BLaER1 (cell line): Measurements from ENCODE around the gene EXTL1.

ENCODE experiments used
- H3K27ac ChIP-seq: shearing (Covaris generic); formaldehyde crosslinking; 2 replicates; pipeline ENCODE4 v1.8.1; 2022
- H3K27me3 ChIP-seq: shearing (Covaris generic); formaldehyde crosslinking; 2 replicates; pipeline ENCODE4 v1.8.1; 2022
- H3K36me3 ChIP-seq: shearing (Covaris generic); formaldehyde crosslinking; 2 replicates; pipeline ENCODE4 v1.8.1; 2022
- H3K4me1 ChIP-seq: shearing (Covaris generic); formaldehyde crosslinking; 2 replicates; pipeline ENCODE4 v1.8.1; 2022
- H3K4me2 ChIP-seq: shearing (Covaris generic); formaldehyde crosslinking; 2 replicates; pipeline ENCODE4 v1.8.1; 2022
- H3K4me3 ChIP-seq: shearing (Covaris generic); formaldehyde crosslinking; 2 replicates; pipeline ENCODE4 v1.8.1; 2022
- H3K9ac ChIP-seq: shearing (Covaris generic); formaldehyde crosslinking; 2 replicates; pipeline ENCODE4 v1.8.1; 2022
- H3K9me3 ChIP-seq: shearing (Covaris generic); formaldehyde crosslinking; 2 replicates; pipeline ENCODE4 v1.8.1; 2022
- H4K20me1 ChIP-seq: shearing (Covaris generic); formaldehyde crosslinking; 2 replicates; pipeline ENCODE4 v1.8.1; 2022
- Cebpa-rat ChIP-seq: shearing (Covaris generic); IDR thresholded peaks from 2 replicates; pipeline ENCODE4 v1.8.1; 2022

The EXTL1 gene

GRCh38 chr1:26046246-26047095 lies 24.9 kb downstream of the EXTL1 start:
- no peak overlapping the region for H3K4me3 ChIP-seq
- no peaks in the 10 kb centered on the region for H3K9me3 ChIP-seq
- no peak overlapping the region for H3K4me2 ChIP-seq
- H3K36me3 ChIP-seq = no peaks in the 10 kb centered on the region
- no peaks in the 10 kb centered on the region for H3K4me1 ChIP-seq
- no peak for TF ChIP-seq Cebpa-rat
- no peak overlapping the region for H3K9ac ChIP-seq
- H3K27me3 ChIP-seq = peaks cover 70% of the 10 kb centered on the region
- no peak overlapping the region for H3K27ac ChIP-seq
- no peaks in the 10 kb centered on the region; the same call in 1 of the 2 replicates for H4K20me1 ChIP-seq

DNA sequence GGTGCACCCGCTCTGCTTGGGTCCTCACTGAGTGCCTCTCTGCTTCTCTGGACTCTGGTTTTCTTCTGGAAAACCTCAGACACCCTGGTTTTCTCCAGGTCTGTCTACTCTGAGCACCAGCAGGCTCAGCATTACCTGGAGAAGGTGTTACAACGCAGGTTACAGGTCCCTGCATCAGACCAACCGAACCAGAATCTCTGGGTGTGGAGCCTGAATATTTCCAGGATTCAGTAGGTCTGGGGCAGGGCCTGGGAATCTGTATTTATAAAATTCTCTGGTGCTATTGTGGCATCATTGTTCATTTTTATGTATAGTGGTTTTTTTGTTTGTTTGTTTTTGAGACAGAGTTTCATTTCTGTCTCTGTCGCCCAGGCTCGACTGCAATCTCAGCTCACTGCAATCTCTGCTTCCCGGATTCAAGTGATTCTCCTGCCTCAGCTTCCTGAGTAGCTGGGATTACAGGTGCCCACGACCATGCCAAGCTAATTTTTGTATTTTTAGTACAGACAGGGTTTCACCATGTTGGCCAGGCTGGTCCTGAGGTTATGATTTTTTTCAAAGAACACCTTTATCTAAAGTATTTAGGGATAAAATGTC lies 25.8 kb downstream of the EXTL1 start:
- no peaks in the 10 kb centered on the region for H3K4me1 ChIP-seq
- H3K4me3 ChIP-seq = no peak overlapping the region
- no peak for TF ChIP-seq Cebpa-rat
- no peaks in the 10 kb centered on the region for H3K36me3 ChIP-seq
- H3K9me3 ChIP-seq = no peaks in the 10 kb centered on the region
- no peak overlapping the region for H3K27ac ChIP-seq
- H4K20me1 ChIP-seq = no peaks in the 10 kb centered on the region; the same call in 1 of the 2 replicates
- peaks cover 70% of the 10 kb centered on the region for H3K27me3 ChIP-seq
- no peak overlapping the region for H3K4me2 ChIP-seq
- H3K9ac ChIP-seq = no peak overlapping the region

GRCh38 chr1:26049531-26050247 lies 28.1 kb downstream of the EXTL1 start:
- Histone ChIP-seq H3K4me1 (peaks cover 8% of the 10 kb centered on the region), H3K27ac (no peak overlapping the region), H4K20me1 (no peaks in the 10 kb centered on the region; the same call in 1 of the 2 replicates), H3K36me3 (no peaks in the 10 kb centered on the region), H3K9me3 (no peaks in the 10 kb centered on the region), H3K4me2 (no peak overlapping the region), H3K4me3 (no peak overlapping the region), H3K27me3 (peaks cover 51% of the 10 kb centered on the region), H3K9ac (no peak overlapping the region)
- no peak for TF ChIP-seq Cebpa-rat

DNA sequence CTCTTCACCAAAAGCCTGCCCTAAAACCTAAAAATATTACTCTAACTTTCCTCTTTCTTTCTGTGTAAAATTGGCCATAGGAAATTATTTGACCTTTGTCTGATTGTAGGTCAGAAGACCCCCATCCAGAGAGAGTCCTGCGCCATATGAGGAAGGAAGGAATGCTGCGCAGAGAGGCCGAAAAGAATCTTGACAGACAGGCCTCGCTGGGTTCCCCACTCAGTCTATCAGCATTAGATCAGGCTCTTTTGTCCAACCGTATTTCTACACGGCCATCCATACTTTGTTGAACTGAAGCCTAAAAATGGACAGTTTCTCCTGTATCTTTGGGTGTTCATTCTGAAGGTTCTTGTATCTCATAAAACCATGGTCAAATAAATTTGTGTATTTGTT lies 28.7 kb downstream of the EXTL1 start:
- TF ChIP-seq Cebpa-rat = no peak
- no peak overlapping the region for H3K27ac ChIP-seq
- H3K27me3 ChIP-seq = peaks cover 45% of the 10 kb centered on the region

GRCh38 chr1:26053718-26054560 lies 32.4 kb downstream of the EXTL1 start:
- H3K27ac ChIP-seq = no peak overlapping the region
- H3K27me3 ChIP-seq = peaks cover 8% of the 10 kb centered on the region; the same call in 1 of the 2 replicates
- no peak overlapping the region for H3K4me3 ChIP-seq
- no peaks in the 10 kb centered on the region for H4K20me1 ChIP-seq
- H3K36me3 ChIP-seq = no peaks in the 10 kb centered on the region
- H3K4me1 ChIP-seq = peaks cover 8% of the 10 kb centered on the region
- no peak for TF ChIP-seq Cebpa-rat
- H3K4me2 ChIP-seq = peak overlapping the region; percentile 29
- no peaks in the 10 kb centered on the region for H3K9me3 ChIP-seq
- no peak overlapping the region for H3K9ac ChIP-seq

More for the DNA sequence above, 28.7 kb downstream of the EXTL1 start:
- Histone ChIP-seq H3K4me1 (peaks cover 8% of the 10 kb centered on the region), H3K9ac (no peak overlapping the region), H3K4me3 (no peak overlapping the region), H4K20me1 (no peaks in the 10 kb centered on the region; the same call in 1 of the 2 replicates), H3K4me2 (no peak overlapping the region), H3K36me3 (no peaks in the 10 kb centered on the region), H3K9me3 (no peaks in the 10 kb centered on the region)

DNA sequence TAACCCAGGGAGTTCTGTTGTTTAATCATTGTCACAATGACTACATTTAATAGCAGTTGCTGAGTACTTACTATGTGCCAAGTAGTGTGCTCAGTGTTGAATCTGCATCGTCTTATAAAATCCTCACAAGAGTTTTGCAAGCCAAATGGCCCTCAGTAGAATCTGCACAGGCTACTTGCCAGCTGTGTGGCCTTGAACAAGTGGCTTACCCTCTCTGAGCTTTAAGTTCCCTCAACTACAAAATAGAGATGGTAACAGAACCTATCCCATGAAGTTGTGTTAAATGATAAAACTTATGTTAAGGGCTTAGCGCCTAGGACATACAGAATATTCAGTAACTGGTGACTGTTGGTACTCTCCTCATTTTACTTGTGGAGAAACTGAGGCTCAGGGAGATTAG lies 33.5 kb downstream of the EXTL1 start:
- Histone ChIP-seq H3K4me2 (no peak overlapping the region), H3K4me1 (peaks cover 8% of the 10 kb centered on the region), H3K27ac (no peak overlapping the region), H3K27me3 (no peaks in the 10 kb centered on the region), H3K9ac (no peak overlapping the region), H4K20me1 (no peaks in the 10 kb centered on the region), H3K9me3 (no peaks in the 10 kb centered on the region), H3K36me3 (no peaks in the 10 kb centered on the region), H3K4me3 (no peak overlapping the region)
- TF ChIP-seq Cebpa-rat = no peak

GRCh38 chr1:26057189-26057588 lies 35.6 kb downstream of the EXTL1 start:
- Histone ChIP-seq H3K9ac (no peak overlapping the region), H3K27me3 (no peaks in the 10 kb centered on the region), H4K20me1 (no peaks in the 10 kb centered on the region), H3K9me3 (no peaks in the 10 kb centered on the region), H3K4me3 (no peak overlapping the region), H3K27ac (no peak overlapping the region), H3K4me1 (peaks cover 8% of the 10 kb centered on the region), H3K4me2 (no peak overlapping the region), H3K36me3 (no peaks in the 10 kb centered on the region)
- TF ChIP-seq Cebpa-rat = no peak

GRCh38 chr1:26058052-26058595 lies 36.5 kb downstream of the EXTL1 start:
- H3K9ac ChIP-seq = no peak overlapping the region
- H3K4me1 ChIP-seq = peaks cover 8% of the 10 kb centered on the region
- H3K36me3 ChIP-seq = no peaks in the 10 kb centered on the region
- H3K9me3 ChIP-seq = no peaks in the 10 kb centered on the region
- H4K20me1 ChIP-seq = no peaks in the 10 kb centered on the region
- H3K4me2 ChIP-seq = no peak overlapping the region
- H3K27me3 ChIP-seq = no peaks in the 10 kb centered on the region
- no peak overlapping the region for H3K4me3 ChIP-seq
- H3K27ac ChIP-seq = no peak overlapping the region
- TF ChIP-seq Cebpa-rat = no peak

- Histone ChIP-seq H3K27me3 (no peaks in the 10 kb centered on the region), H3K4me1 (no peaks in the 10 kb centered on the region), H4K20me1 (no peaks in the 10 kb centered on the region), H3K27ac (no peak overlapping the region), H3K9ac (no peak overlapping the region), H3K9me3 (no peaks in the 10 kb centered on the region), H3K4me3 (no peak overlapping the region), H3K4me2 (no peak overlapping the region), H3K36me3 (no peaks in the 10 kb centered on the region)
- TF ChIP-seq Cebpa-rat = no peak
These were observed 38.3 kb downstream of the EXTL1 start for GRCh38 chr1:26059906-26060305.
